ENCODE results near the gene NCAPG2.

The NCAPG2 gene

GRCh38 chr7:158620418-158620817, 84.2 kb downstream of the NCAPG2 start:
- no peak overlapping the region for H3K4me3 ChIP-seq
- DNase-seq (ENCODE audit: low spot score): no peak
- no peak for TF ChIP-seq CTCF (IDR thresholded peaks at IDR 0.05)
- H3K27ac ChIP-seq: no peak overlapping the region

GRCh38 chr7:158618745-158619140, 85.9 kb downstream of the NCAPG2 start:
- Histone ChIP-seq H3K27ac (no peak overlapping the region), H3K4me3 (no peak overlapping the region)
- TF ChIP-seq CTCF (IDR thresholded peaks at IDR 0.05): no peak
- DNase-seq (ENCODE audit: low spot score): no peak

GRCh38 chr7:158617737-158618128, 86.9 kb downstream of the NCAPG2 start:
- Histone ChIP-seq H3K27ac (no peak overlapping the region), H3K4me3 (no peak overlapping the region)
- DNase-seq (ENCODE audit: low spot score): no peak
- TF ChIP-seq CTCF (IDR thresholded peaks at IDR 0.05): no peak

GRCh38 chr7:158616050-158616449, 88.6 kb downstream of the NCAPG2 start:
- no peak for TF ChIP-seq CTCF (IDR thresholded peaks at IDR 0.05)
- no peak for DNase-seq (ENCODE audit: low spot score)
- Histone ChIP-seq H3K4me3 (no peak overlapping the region), H3K27ac (no peak overlapping the region)

GRCh38 chr7:158614700-158615099, 89.9 kb downstream of the NCAPG2 start:
- DNase-seq (ENCODE audit: low spot score): no peak
- no peak overlapping the region for H3K4me3 ChIP-seq
- no peak overlapping the region for H3K27ac ChIP-seq
- TF ChIP-seq CTCF (IDR thresholded peaks at IDR 0.05): no peak

GRCh38 chr7:158613481-158613880, 91.1 kb downstream of the NCAPG2 start:
- no peak for TF ChIP-seq CTCF (IDR thresholded peaks at IDR 0.05)
- Histone ChIP-seq H3K4me3 (no peak overlapping the region), H3K27ac (no peak overlapping the region)
- no peak for DNase-seq (ENCODE audit: low spot score)

- DNase-seq (ENCODE audit: low spot score): no peak
- no peak overlapping the region for H3K4me3 ChIP-seq
- TF ChIP-seq CTCF (IDR thresholded peaks at IDR 0.05): no peak
- no peak overlapping the region for H3K27ac ChIP-seq
Measured at GRCh38 chr7:158612546-158612945, 92.1 kb downstream of the NCAPG2 start.

Measured in coronary artery (tissue), 2 donors.